A204.1 (cell line): ENCODE results near the gene EIF2B2.

Experiments
- FAIRE-seq: peaks from 2 replicates; lab custom pipeline; 2012; peaks lifted over from hg19 to GRCh38; lab: Jason Lieb, UNC

The EIF2B2 gene

DNA sequence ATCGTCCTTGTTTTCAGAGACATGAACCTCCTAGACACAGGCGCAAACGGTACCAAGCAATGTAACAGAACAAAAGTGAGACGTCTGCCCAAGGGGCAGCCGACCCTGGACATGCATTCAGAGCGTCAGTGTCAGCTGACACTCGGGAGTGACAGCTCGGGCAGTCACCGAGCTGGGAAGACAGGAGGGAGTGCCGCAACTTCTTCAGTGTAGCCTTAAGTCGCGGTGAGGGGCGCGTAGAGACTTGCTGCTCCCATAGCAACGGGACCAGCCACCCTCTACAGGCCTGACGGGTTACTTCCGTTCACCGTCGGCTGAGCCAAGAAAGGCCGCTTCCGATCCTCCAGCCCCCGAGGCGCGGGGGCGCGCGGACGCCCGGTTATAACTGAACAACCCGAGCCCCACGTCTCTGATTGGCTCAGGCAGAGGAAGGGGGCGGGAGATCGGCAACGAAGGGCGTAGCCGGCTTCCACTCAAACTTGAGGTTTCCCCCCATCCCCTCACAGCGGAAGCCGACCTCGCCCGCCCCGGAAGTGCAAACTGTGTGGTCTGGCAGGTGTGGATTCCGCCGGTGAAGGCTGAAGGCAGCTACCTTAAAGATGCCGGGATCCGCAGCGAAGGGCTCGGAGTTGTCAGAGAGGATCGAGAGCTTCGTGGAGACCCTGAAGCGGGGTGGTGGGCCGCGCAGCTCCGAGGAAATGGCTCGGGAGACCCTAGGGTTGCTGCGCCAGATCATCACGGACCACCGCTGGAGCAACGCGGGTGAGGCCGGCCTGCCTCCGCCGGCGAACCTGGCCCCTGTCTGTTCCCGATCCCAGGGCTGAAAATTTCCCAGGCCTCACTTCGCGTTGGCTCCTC, at the start of gene EIF2B2:
EIF2B2 (plus strand) TSS at position 530 of the 858 bp plus-strand sequence; CDS start at position 600, 70 bp downstream.
- peak; percentile 95 for FAIRE-seq

DNA sequence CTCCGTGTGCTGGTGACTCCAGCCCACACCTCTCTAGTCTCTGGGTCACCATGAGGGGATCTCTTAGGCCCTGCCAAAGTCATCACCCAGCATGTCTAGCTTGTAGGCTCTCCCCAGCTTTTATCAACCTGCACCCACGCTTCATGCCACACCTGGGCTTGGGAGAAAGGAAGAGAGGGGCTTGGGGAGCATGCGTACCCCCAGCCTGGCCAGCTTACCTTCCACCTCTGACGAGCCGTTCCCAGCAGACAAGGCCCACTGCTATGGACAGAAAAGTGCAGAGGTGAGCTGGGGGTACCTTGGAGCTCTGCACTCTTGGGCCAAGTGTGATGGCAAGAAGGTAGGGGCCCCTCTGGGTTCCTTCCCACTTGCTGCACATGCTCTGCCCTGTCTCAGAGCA, 49.0 kb upstream of the EIF2B2 start:
- FAIRE-seq, result no peak

- no peak for FAIRE-seq
Measured at GRCh38 chr14:74954232-74954946, 48.3 kb upstream of the EIF2B2 start.

DNA sequence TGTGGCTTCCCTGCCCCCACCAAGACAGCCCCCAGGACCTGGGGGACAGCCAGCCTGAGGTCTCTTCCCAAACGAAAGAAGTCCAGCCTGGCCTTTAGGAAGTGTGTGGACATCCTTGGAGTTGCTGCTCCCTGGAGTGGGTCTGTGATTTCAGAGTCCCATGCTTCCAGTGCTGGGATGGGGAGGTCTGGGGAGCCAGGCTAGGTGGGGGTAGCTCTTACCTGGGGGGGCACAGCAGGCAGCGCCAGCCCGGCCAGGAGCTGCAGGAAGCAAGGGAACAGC, 47.8 kb upstream of the EIF2B2 start:
- FAIRE-seq, result no peak

DNA sequence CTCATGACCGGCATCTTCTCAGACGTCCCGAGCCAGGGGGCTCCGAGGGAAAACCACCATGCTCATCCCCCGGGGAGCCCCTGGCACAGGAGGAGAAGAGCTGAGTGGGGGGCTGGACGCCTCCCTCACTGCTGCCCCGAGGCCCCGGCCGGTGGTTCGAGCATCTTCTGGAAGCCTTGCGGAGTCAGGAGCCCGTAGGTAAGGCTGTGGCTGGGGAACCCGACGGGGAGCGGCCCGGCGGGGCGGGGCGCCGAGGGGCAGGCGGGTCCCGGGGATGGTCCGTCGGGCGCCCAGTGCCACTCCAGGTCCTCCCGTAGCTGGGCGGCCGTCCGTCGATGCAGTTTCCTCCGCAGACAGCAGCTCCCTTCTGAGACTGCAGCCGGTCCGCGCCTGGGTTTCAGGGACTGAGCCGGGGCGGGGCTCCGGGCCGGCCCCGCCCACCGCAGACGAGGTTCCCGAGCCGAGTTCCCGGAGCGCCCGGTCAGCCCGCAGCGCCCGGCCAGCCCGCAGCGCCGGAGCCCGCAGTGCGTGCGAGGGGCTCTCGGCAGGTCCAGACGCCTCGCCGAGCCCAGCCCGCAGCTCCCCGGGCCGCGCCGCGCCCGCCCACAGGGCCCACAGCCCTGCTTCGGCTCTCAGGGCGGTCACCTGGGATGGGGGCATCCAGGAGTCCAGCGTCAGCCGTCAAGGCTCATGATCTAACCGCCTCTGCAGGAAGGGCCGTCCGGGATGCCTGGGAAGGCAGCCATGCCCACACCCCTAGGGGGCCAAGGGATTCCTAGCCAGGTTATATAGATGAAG, 47.3 kb upstream of the EIF2B2 start, which contains the start of gene PGF:
PGF (minus strand) TSS at position 369 of the 798 bp plus-strand sequence; CDS start at position 14, 355 bp downstream.
- no peak for FAIRE-seq

DNA sequence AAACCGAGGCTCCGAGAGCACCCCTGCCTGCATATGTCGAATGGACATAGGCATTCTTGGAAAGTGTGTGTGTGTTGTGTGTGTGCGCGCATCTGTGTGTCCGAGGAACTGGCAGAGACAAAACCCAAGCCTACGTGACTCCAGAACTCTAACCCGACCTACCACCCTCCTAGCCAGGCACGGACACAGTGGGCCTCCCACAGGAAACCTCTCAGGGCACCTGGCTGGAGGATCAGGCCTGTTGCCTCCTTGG, 46.8 kb upstream of the EIF2B2 start:
- no peak for FAIRE-seq

- FAIRE-seq, result no peak
Measured at GRCh38 chr14:74956280-74957072, 46.2 kb upstream of the EIF2B2 start.

GRCh38 chr14:74959596-74960180, 43.0 kb upstream of the EIF2B2 start:
- no peak for FAIRE-seq

DNA sequence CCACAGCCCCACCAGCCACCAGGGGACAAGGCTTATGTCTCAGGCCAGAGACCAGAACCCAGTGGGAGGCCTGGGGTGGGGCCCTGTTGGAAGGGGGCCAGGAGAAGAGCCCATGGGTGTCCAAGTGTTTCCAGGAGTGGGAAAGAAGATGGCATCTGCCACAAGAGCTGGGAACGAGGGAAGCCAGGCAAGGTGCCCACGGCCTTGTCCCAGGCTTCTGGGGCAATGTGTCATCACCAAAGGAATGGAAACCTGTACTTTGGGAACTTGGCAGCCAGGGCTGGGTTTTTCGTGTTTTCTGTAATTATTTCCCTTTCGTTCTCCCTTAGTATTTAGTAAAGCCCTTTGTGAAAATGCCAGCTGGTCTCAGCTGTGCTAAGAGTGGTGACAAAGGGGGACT, 42.0 kb upstream of the EIF2B2 start:
- FAIRE-seq, result no peak

- no peak for FAIRE-seq
Measured at GRCh38 chr14:74961238-74961911, 41.3 kb upstream of the EIF2B2 start.

GRCh38 chr14:74962046-74962445, 40.7 kb upstream of the EIF2B2 start:
- FAIRE-seq, result no peak

DNA sequence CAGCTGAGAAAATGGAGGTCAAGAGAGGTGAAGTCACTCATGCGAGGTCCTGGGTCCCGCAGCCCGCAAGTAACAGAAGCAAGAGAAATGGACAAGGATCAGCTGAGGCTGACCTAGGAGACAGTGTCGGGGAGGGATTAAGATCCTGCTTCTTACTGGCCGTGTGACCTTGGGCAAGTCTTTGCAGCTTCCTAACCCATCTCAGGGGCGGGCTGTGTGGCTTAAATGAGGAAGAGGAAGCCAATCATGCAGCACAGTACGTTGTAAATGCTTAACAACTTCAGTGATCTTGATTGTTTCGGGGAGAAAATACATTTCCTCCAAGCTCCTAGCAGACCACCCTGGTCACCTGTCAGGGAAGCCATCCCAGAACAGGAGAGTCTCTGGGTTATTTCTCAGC, 40.2 kb upstream of the EIF2B2 start:
- no peak for FAIRE-seq

GRCh38 chr14:74963178-74963704, 39.5 kb upstream of the EIF2B2 start:
- FAIRE-seq, result no peak

GRCh38 chr14:74963705-74964271, 38.9 kb upstream of the EIF2B2 start:
- no peak for FAIRE-seq

- no peak for FAIRE-seq
Measured at GRCh38 chr14:74964787-74965485, 37.8 kb upstream of the EIF2B2 start.

- no peak for FAIRE-seq
Measured at GRCh38 chr14:74965486-74966153, 37.1 kb upstream of the EIF2B2 start.

DNA sequence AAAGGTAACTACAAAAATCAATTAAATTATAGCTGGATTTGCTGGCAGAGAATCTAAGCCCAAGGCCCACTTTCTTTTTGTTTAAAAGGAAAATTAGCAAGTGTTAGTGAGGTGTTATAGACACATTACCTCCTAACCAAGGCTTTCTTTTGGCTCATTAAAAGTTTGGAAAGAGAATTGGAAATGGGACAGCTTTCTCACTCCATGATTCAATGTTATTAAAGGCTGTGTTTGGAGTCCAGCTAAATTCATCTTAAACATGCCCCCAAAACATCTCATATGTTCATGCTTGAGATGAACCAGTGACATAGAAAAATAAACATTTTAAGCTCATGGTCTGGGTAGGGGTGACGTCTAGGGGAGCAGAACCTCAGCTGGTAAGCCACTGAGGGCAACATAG, 33.9 kb upstream of the EIF2B2 start:
- FAIRE-seq, result no peak

GRCh38 chr14:74973003-74973653, 29.6 kb upstream of the EIF2B2 start:
- FAIRE-seq, result no peak

DNA sequence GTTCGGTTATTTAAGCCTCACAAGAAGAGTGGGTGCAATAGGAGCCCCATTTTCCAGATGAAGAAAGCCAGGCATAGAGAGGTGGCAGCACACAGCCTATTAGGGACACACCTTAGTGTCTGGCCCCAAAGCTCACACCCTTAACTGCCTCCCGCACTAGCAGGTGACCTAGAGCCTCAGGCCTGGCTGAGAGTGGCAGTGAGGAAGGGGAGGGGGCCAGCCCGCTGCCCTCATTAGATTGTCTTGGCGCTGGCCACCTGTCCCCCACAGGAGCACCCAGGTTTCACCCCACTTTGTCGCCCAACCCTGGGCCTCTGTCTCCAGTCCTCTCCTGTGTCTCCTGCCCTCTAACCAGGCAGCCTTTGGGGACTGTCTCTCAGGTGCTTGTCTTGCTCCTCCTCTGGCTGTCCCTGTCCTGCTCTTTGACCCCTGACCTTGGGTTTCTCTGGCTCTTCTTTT, 28.8 kb upstream of the EIF2B2 start:
- FAIRE-seq, result no peak
